ENCODE measurements around the gene PIH1D2.

GRCh38 chr11:112025707-112026106 is 48.1 kb downstream of the PIH1D2 start:
- no peak for TF ChIP-seq CTCF (IDR thresholded peaks at IDR 0.05)
- TF ChIP-seq POLR2A (IDR thresholded peaks at IDR 0.05): no peak

Measured in thyroid gland (tissue), 4 donors.